C4-2B (cell line): ENCODE data around the gene WFDC9.

Source experiments
- ZFX ChIP-seq: fragments of 450-650 bp; IDR thresholded peaks from 2 replicates; pipeline ENCODE4 v1.6.1; 2017
- TF ChIP-seq, protein P1 (sequence below): fragments of 450-650 bp; conservative IDR thresholded peaks from 2 replicates; pipeline ENCODE4 v1.5.1; 2017; ENCODE audit warnings: mild to moderate bottlenecking

DNA sequence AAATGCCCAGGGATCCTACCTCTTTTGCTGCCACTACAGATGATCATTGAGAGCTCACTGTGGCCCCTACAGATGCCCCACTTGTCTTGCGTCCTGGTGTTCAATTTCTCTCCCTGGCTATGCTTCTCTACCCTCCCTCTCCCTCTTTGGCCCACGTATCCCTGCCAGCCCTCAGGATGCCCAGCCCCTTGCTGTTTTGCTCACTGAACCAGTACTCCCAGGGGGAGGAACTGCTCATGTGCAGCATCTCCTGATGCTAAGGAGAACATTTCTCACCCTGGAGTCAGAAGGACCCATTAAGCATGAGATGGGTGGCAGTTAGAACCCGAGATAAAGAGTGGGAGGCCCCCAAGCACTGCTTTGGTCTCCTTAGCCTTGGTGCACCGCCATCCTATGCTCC lies at the start of gene WFDC9:
- TF ChIP-seq, protein P1, sequence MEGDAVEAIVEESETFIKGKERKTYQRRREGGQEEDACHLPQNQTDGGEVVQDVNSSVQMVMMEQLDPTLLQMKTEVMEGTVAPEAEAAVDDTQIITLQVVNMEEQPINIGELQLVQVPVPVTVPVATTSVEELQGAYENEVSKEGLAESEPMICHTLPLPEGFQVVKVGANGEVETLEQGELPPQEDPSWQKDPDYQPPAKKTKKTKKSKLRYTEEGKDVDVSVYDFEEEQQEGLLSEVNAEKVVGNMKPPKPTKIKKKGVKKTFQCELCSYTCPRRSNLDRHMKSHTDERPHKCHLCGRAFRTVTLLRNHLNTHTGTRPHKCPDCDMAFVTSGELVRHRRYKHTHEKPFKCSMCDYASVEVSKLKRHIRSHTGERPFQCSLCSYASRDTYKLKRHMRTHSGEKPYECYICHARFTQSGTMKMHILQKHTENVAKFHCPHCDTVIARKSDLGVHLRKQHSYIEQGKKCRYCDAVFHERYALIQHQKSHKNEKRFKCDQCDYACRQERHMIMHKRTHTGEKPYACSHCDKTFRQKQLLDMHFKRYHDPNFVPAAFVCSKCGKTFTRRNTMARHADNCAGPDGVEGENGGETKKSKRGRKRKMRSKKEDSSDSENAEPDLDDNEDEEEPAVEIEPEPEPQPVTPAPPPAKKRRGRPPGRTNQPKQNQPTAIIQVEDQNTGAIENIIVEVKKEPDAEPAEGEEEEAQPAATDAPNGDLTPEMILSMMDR: no peak
- no peak for TF ChIP-seq ZFX
